BLaER1 treated with 17β-estradiol and CSF1 and Interleukin-3, amounts not matched to agents 10 nM and 100 nM (cell line): ENCODE results near the gene NCR1.
"Not testable (repeated sequence)": the region's sequence is repeated elsewhere in the genome, so short reads cannot be mapped to it uniquely, and the experiment has no call there.

ENCODE experiments used
- H3K27ac ChIP-seq, 11 experiments: shearing (Covaris generic); formaldehyde crosslinking; 2 replicates each; pipeline ENCODE4 v1.8.1; 2022
- H3K27me3 ChIP-seq, 11 experiments: shearing (Covaris generic); formaldehyde crosslinking; 2 replicates each; pipeline ENCODE4 v1.8.1; 2022
- H3K36me3 ChIP-seq, 11 experiments: shearing (Covaris generic); formaldehyde crosslinking; 2 replicates each; pipeline ENCODE4 v1.8.1; 2022
- H3K4me1 ChIP-seq, 10 experiments: shearing (Covaris generic); formaldehyde crosslinking; 2 replicates each; pipeline ENCODE4 v1.8.1; 2022
- H3K4me2 ChIP-seq, 11 experiments: shearing (Covaris generic); formaldehyde crosslinking; 2 replicates each; pipeline ENCODE4 v1.8.1; 2022
- H3K4me3 ChIP-seq, 10 experiments: shearing (Covaris generic); formaldehyde crosslinking; 2 replicates each; pipeline ENCODE4 v1.8.1; 2022
- H3K9ac ChIP-seq, 11 experiments: shearing (Covaris generic); formaldehyde crosslinking; 2 replicates each; pipeline ENCODE4 v1.8.1; 2022
- H3K9me3 ChIP-seq, 11 experiments: shearing (Covaris generic); formaldehyde crosslinking; replicated peaks in 1 of 11; 2 replicates each; pipeline ENCODE4 v1.8.1; 2022
- H4K20me1 ChIP-seq, 11 experiments: shearing (Covaris generic); formaldehyde crosslinking; 2 replicates each; pipeline ENCODE4 v1.8.1; 2022
- Cebpa-rat ChIP-seq, 11 experiments: shearing (Covaris generic); IDR thresholded peaks; 2 replicates each; pipeline ENCODE4 v1.8.1; 2022

NCR1 gene

GRCh38 chr19:54905803-54906511, at the start of gene NCR1:
TSS of gene NCR1 (plus strand) at chr19:54906148. CDS start at chr19:54906188, 40 bp downstream.
- no peak for TF ChIP-seq Cebpa-rat (IDR thresholded peaks at IDR 0.05)
- Histone ChIP-seq H3K9ac (peak within 1 kb of the TSS in 10 of 11 experiments; percentile 3 to 76 (median 63); a peak in 18 of 22 replicates), H3K27me3 (no peaks in the 10 kb centered on the region), H3K27ac (peak within 1 kb of the TSS; percentile 41 to 90 (median 80); a peak in 21 of 22 replicates), H3K4me2 (peak within 1 kb of the TSS; percentile 65 to 90 (median 77)), H3K36me3 (no peaks in the 10 kb centered on the region), H4K20me1 (no peaks in the 10 kb centered on the region), H3K9me3 (peaks cover 0 to 15% (median 13%) of the 10 kb centered on the region in 11 experiments; a peak in 14 of 22 replicates), H3K4me1 (peaks cover 22 to 46% (median 25%) of the 10 kb centered on the region in 10 experiments), H3K4me3 (peak within 1 kb of the TSS in 4 of 10 experiments; percentile 2 to 51 (median 4); a peak in 5 of 20 replicates)

GRCh38 chr19:54858476-54858875, 47.5 kb upstream of the NCR1 start:
- not testable (repeated sequence) for H3K27ac ChIP-seq, H3K9me3 ChIP-seq, H3K9ac ChIP-seq, H3K36me3 ChIP-seq, H3K4me2 ChIP-seq, H3K27me3 ChIP-seq, H4K20me1 ChIP-seq, H3K4me3 ChIP-seq
- peaks cover 0 to 14% (median 2%) of the 10 kb centered on the region in 10 experiments; a peak in 6 of 20 replicates for H3K4me1 ChIP-seq

- not testable (repeated sequence) for H3K36me3 ChIP-seq, H3K27me3 ChIP-seq, H4K20me1 ChIP-seq, H3K9ac ChIP-seq, H3K4me3 ChIP-seq, H3K9me3 ChIP-seq, H3K27ac ChIP-seq
- Histone ChIP-seq H3K4me2 (peak overlapping the region in 3 of 11 experiments; percentile 13 to 42 (median 29); a peak in 3 of 22 replicates), H3K4me1 (peaks cover 0 to 14% (median 2%) of the 10 kb centered on the region in 10 experiments; a peak in 6 of 20 replicates)
Observed at GRCh38 chr19:54859421-54859820, 46.5 kb upstream of the NCR1 start.

- Histone ChIP-seq H3K27me3 (peaks cover 0 to 37% (median 0%) of the 10 kb centered on the region in 11 experiments; a peak in 5 of 22 replicates), H3K4me1 (peaks cover 11 to 30% (median 17%) of the 10 kb centered on the region in 10 experiments; a peak in 18 of 20 replicates), H3K9me3 (peaks cover 0 to 30% (median 9%) of the 10 kb centered on the region in 11 experiments; a peak in 13 of 22 replicates)
- H3K9ac ChIP-seq, H3K27ac ChIP-seq, H3K4me2 ChIP-seq, H3K4me3 ChIP-seq, H4K20me1 ChIP-seq, H3K36me3 ChIP-seq: not testable (repeated sequence)
Observed at GRCh38 chr19:54863459-54863858, 42.5 kb upstream of the NCR1 start.

GRCh38 chr19:54871696-54872095, 34.3 kb upstream of the NCR1 start:
- TF ChIP-seq Cebpa-rat (IDR thresholded peaks at IDR 0.05) = no peak
- Histone ChIP-seq H3K9ac (no peak overlapping the region), H3K27me3 (peaks cover 0 to 52% (median 0%) of the 10 kb centered on the region in 11 experiments; a peak in 4 of 22 replicates), H3K4me3 (no peak overlapping the region), H4K20me1 (no peaks in the 10 kb centered on the region), H3K36me3 (no peaks in the 10 kb centered on the region), H3K4me1 (peaks cover 32 to 42% (median 41%) of the 10 kb centered on the region in 10 experiments), H3K4me2 (peak overlapping the region in 3 of 11 experiments; percentile 26 to 33 (median 32); a peak in 5 of 22 replicates), H3K9me3 (peaks cover 0 to 10% (median 2%) of the 10 kb centered on the region in 11 experiments; a peak in 6 of 22 replicates), H3K27ac (no peak overlapping the region)

- H3K4me1 ChIP-seq = peaks cover 32 to 60% (median 44%) of the 10 kb centered on the region in 10 experiments
- no peak within 1 kb of the TSS for H3K4me3 ChIP-seq
- TF ChIP-seq Cebpa-rat (IDR thresholded peaks at IDR 0.05) = no peak
- peak within 1 kb of the TSS; percentile 72 to 90 (median 83) for H3K4me2 ChIP-seq
- H3K36me3 ChIP-seq = no peaks in the 10 kb centered on the region
- peaks cover 0 to 10% (median 0%) of the 10 kb centered on the region in 11 experiments; a peak in 4 of 22 replicates for H3K9me3 ChIP-seq
- H3K27me3 ChIP-seq = peaks cover 0 to 35% (median 0%) of the 10 kb centered on the region in 11 experiments; a peak in 4 of 22 replicates
- 0 out of 22 replicates have a peak within 1 kb of the TSS, but pooled peaks of 1 of the 11 experiments have one; percentile 7 for H3K9ac ChIP-seq
- no peaks in the 10 kb centered on the region for H4K20me1 ChIP-seq
- H3K27ac ChIP-seq = peak within 1 kb of the TSS in 4 of 11 experiments; percentile 16 to 60 (median 26); a peak in 6 of 22 replicates
Observed at GRCh38 chr19:54873990-54874389, 32.0 kb upstream of the NCR1 start, which contains the start of gene FCAR. TSS of gene FCAR (plus strand) at chr19:54874235. CDS start at chr19:54874290, 55 bp downstream.

GRCh38 chr19:54875506-54875905, 30.4 kb upstream of the NCR1 start:
- no peak for TF ChIP-seq Cebpa-rat (IDR thresholded peaks at IDR 0.05)
- no peaks in the 10 kb centered on the region for H3K9me3 ChIP-seq
- peak overlapping the region; percentile 72 to 90 (median 83) for H3K4me2 ChIP-seq
- peak overlapping the region in 3 of 11 experiments; percentile 16 to 60 (median 32); a peak in 4 of 22 replicates for H3K27ac ChIP-seq
- H4K20me1 ChIP-seq = no peaks in the 10 kb centered on the region
- H3K27me3 ChIP-seq = peaks cover 0 to 32% (median 0%) of the 10 kb centered on the region in 11 experiments; a peak in 4 of 22 replicates
- H3K4me3 ChIP-seq = no peak overlapping the region
- H3K4me1 ChIP-seq = peaks cover 32 to 60% (median 44%) of the 10 kb centered on the region in 10 experiments
- peak overlapping the region in 1 of 11 experiments; percentile 7; a peak in 1 of 22 replicates for H3K9ac ChIP-seq
- H3K36me3 ChIP-seq = no peaks in the 10 kb centered on the region

GRCh38 chr19:54877471-54877870, 28.5 kb upstream of the NCR1 start:
- H3K4me1 ChIP-seq = peaks cover 40 to 66% (median 53%) of the 10 kb centered on the region in 10 experiments
- peak overlapping the region; percentile 24 to 90 (median 83); a peak in 17 of 22 replicates for H3K4me2 ChIP-seq
- TF ChIP-seq Cebpa-rat (IDR thresholded peaks at IDR 0.05) = no peak
- H3K9ac ChIP-seq = no peak overlapping the region
- H3K27me3 ChIP-seq = peaks cover 0 to 31% (median 0%) of the 10 kb centered on the region in 11 experiments; a peak in 4 of 22 replicates
- H4K20me1 ChIP-seq = no peaks in the 10 kb centered on the region
- no peaks in the 10 kb centered on the region for H3K36me3 ChIP-seq
- H3K27ac ChIP-seq = no peak overlapping the region
- H3K4me3 ChIP-seq = no peak overlapping the region
- H3K9me3 ChIP-seq = no peaks in the 10 kb centered on the region

- Histone ChIP-seq H4K20me1 (no peaks in the 10 kb centered on the region), H3K4me2 (peak overlapping the region in 9 of 11 experiments; percentile 42 to 85 (median 67); a peak in 18 of 22 replicates), H3K4me3 (no peak overlapping the region), H3K27ac (peak overlapping the region in 1 of 11 experiments; percentile 22; a peak in 1 of 22 replicates), H3K9ac (peak overlapping the region in 6 of 11 experiments; percentile 6 to 41 (median 14); a peak in 3 of 22 replicates), H3K36me3 (no peaks in the 10 kb centered on the region), H3K9me3 (no peaks in the 10 kb centered on the region), H3K27me3 (peaks cover 0 to 16% (median 0%) of the 10 kb centered on the region in 11 experiments; a peak in 4 of 22 replicates), H3K4me1 (peaks cover 23 to 48% (median 41%) of the 10 kb centered on the region in 10 experiments)
- TF ChIP-seq Cebpa-rat (IDR thresholded peaks at IDR 0.05) = no peak
Observed at GRCh38 chr19:54881884-54882283, 24.1 kb upstream of the NCR1 start.
